NT2/D1 (cell line): ENCODE measurements around the gene ARMH2.

Experiments
- YY1 ChIP-seq: IDR thresholded peaks from 2 replicates; pipeline ENCODE4 v1.6.1; 2011; ENCODE audit not compliant: insufficient read length, insufficient read depth
- ZNF274 ChIP-seq: IDR thresholded peaks from 2 replicates; pipeline ENCODE4 v1.6.1; 2011; ENCODE audit warnings: mild to moderate bottlenecking, low read depth, low read length

DNA sequence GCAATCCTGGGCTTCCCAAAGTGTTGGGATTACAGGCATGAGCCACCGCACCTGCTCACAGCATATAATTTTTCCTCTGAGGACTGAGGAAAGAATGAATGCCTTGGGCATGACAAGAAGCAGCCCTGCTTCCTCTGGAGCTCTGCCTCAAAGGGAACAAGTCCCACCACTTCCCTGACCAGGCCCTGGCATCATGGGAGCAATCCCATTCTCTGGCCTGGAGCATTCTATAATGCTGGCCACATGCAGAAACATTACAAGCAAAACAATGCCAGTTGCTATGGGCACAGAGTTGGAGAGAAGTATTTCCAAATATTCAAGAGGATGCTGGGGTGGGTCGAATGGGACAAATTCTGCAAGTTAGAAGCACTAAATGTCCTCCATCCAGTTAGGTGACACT, 41.5 kb upstream of the ARMH2 start:
- TF ChIP-seq ZNF274, result no peak
- no peak for TF ChIP-seq YY1
